Measurements from ENCODE around the gene ZNF14.

DNA sequence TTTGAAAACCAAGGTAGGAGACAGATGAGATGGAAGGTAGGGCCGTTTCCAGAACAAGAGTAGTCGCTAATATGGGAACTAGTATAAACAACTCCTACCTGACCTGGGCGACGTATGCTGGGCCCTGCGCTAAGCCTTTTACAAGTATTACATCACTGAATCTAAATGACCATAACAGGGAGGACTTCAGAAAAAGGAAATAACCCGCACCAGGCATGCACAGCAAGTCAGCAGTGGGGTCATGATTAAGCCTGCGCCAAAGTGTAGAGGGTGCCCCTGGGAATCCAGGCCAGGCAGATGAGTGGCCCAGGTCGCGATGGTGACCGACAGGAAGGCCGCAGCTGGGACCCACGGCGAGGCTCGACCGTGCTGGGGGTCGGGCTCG, 70.0 kb downstream of the ZNF14 start:
- TF ChIP-seq, protein P1, sequence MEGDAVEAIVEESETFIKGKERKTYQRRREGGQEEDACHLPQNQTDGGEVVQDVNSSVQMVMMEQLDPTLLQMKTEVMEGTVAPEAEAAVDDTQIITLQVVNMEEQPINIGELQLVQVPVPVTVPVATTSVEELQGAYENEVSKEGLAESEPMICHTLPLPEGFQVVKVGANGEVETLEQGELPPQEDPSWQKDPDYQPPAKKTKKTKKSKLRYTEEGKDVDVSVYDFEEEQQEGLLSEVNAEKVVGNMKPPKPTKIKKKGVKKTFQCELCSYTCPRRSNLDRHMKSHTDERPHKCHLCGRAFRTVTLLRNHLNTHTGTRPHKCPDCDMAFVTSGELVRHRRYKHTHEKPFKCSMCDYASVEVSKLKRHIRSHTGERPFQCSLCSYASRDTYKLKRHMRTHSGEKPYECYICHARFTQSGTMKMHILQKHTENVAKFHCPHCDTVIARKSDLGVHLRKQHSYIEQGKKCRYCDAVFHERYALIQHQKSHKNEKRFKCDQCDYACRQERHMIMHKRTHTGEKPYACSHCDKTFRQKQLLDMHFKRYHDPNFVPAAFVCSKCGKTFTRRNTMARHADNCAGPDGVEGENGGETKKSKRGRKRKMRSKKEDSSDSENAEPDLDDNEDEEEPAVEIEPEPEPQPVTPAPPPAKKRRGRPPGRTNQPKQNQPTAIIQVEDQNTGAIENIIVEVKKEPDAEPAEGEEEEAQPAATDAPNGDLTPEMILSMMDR (IDR thresholded peaks at IDR 0.05; ENCODE audit: extremely low read depth in 1 of 2, insufficient read depth in 1 of 2, low read depth in 1 of 2, low read length in 2 of 2) = no peak
- TF ChIP-seq EZH2 (IDR thresholded peaks at IDR 0.05; ENCODE audit: borderline replicate concordance, low read depth, low read length, severe bottlenecking) = no peak
- no peak for TF ChIP-seq POLR2AphosphoS5 (IDR thresholded peaks at IDR 0.05; ENCODE audit: insufficient read depth, low read depth, low read length)
- TF ChIP-seq, protein P2, sequence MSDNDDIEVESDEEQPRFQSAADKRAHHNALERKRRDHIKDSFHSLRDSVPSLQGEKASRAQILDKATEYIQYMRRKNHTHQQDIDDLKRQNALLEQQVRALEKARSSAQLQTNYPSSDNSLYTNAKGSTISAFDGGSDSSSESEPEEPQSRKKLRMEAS (IDR thresholded peaks at IDR 0.05; ENCODE audit: insufficient read depth, insufficient read length) = no peak
- TF ChIP-seq JUN (IDR thresholded peaks at IDR 0.05; ENCODE audit: borderline replicate concordance, insufficient read depth, insufficient read length, low read depth) = no peak
- TF ChIP-seq FOS (IDR thresholded peaks at IDR 0.05; ENCODE audit: borderline replicate concordance, insufficient read depth, low read length) = no peak
- TF ChIP-seq POLR2A (IDR thresholded peaks at IDR 0.05; ENCODE audit: low read depth, low read length) = no peak
- TF ChIP-seq MYC (IDR thresholded peaks at IDR 0.05; ENCODE audit: low read depth, low read length) = no peak
- no peak for TF ChIP-seq GATA2 (IDR thresholded peaks at IDR 0.05; ENCODE audit: insufficient read depth, insufficient read length, low read depth, low read length)
